Neural progenitor cell (in vitro differentiated cells): Measurements from ENCODE around the gene TNFRSF21. TPM values are rescaled to one million over a fixed set of nuclear protein-coding genes. Genes with fewer than 3 reads are reported as not detected.

ENCODE experiments used
- DNase-seq: peaks from one replicate; pipeline ENCODE4 v3.0.0-alpha.2; 2016; ENCODE audit warnings: low spot score
- H2AFZ ChIP-seq: fragments of 200-600 bp; sonication (generic); replicated peaks from 2 replicates; pipeline ENCODE4 v1.6.1; 2016; ENCODE audit warnings: antibody characterized with exemption
- H3F3A ChIP-seq: fragments of 200-600 bp; sonication (generic); 2 replicates; pipeline ENCODE4 v1.6.1; 2016; ENCODE audit warnings: antibody characterized with exemption, low read depth
- H3K27ac ChIP-seq: fragments of 200-600 bp; sonication (generic); 2 replicates; pipeline ENCODE4 v1.5.1; 2016; ENCODE audit warnings: mild to moderate bottlenecking
- H3K27me3 ChIP-seq: fragments of 200-600 bp; sonication (generic); 2 replicates; pipeline ENCODE4 v1.6.1; 2016; ENCODE audit warnings: mild to moderate bottlenecking, moderate library complexity
- H3K36me3 ChIP-seq: fragments of 200-600 bp; sonication (generic); 2 replicates; pipeline ENCODE4 v1.5.1; 2016
- H3K4me1 ChIP-seq: fragments of 200-600 bp; sonication (generic); 2 replicates; pipeline ENCODE4 v1.6.1; 2016; ENCODE audit warnings: mixed run types
- H3K4me2 ChIP-seq: fragments of 200-600 bp; sonication (generic); 2 replicates; pipeline ENCODE4 v1.6.1; 2016
- H3K4me3 ChIP-seq: fragments of 200-600 bp; sonication (generic); 2 replicates; pipeline ENCODE4 v1.5.1; 2016
- H3K79me2 ChIP-seq: fragments of 200-600 bp; sonication (generic); 2 replicates; pipeline ENCODE4 v1.6.1; 2016; ENCODE audit warnings: low read depth
- H3K9ac ChIP-seq: fragments of 200-600 bp; sonication (generic); 2 replicates; pipeline ENCODE4 v1.6.1; 2016
- H3K9me3 ChIP-seq: fragments of 200-600 bp; sonication (generic); 2 replicates; pipeline ENCODE4 v1.5.1; 2016; ENCODE audit warnings: low read depth
- H4K20me1 ChIP-seq: fragments of 200-600 bp; sonication (generic); 2 replicates; pipeline ENCODE4 v1.6.1; 2016; ENCODE audit warnings: low read depth
- H3K27ac Mint-ChIP-seq: 3 replicates; pipeline ENCODE4 v1.8.0; 2021; ENCODE audit warnings: mixed read lengths
- H3K27me3 Mint-ChIP-seq: 2 replicates; pipeline ENCODE4 v1.8.0; 2022; ENCODE audit warnings: low read depth, mild to moderate bottlenecking, inconsistent platforms, moderate library complexity, mixed read lengths; ENCODE audit not compliant: insufficient read depth
- H3K36me3 Mint-ChIP-seq: 3 replicates; pipeline ENCODE4 v1.8.0; 2021; ENCODE audit warnings: mixed read lengths
- H3K4me1 Mint-ChIP-seq: 3 replicates; pipeline ENCODE4 v1.8.0; 2021; ENCODE audit warnings: mixed read lengths
- H3K4me3 Mint-ChIP-seq: 3 replicates; pipeline ENCODE4 v1.8.0; 2021; ENCODE audit warnings: mild to moderate bottlenecking, moderate library complexity, mixed read lengths
- H3K9me3 Mint-ChIP-seq: 3 replicates; pipeline ENCODE4 v1.8.0; 2020; ENCODE audit warnings: mixed read lengths
- EZH2 ChIP-seq: fragments of 200-600 bp; sonication (generic); IDR thresholded peaks from 2 replicates; pipeline ENCODE4 v1.6.1; 2017; ENCODE audit warnings: antibody characterized with exemption, mild to moderate bottlenecking, moderate library complexity
- EZH2phosphoT487 ChIP-seq: fragments of 200-600 bp; sonication (generic); IDR thresholded peaks from 2 replicates; pipeline ENCODE4 v1.6.1; 2017; ENCODE audit warnings: antibody characterized with exemption
- total RNA-seq: library from RNA; depleted of rRNA; stranded (reverse); fragments of >200 nt; gene quantifications from 2 replicates; pipeline ENCODE4 v1.2.3, GENCODE V29; 2015; ENCODE audit warnings: low replicate concordance
- TF ChIP-seq, protein P1 (sequence below): fragments of 200-600 bp; sonication (generic); IDR thresholded peaks from 2 replicates; pipeline ENCODE4 v1.5.1; 2017; ENCODE audit warnings: antibody characterized with exemption, mild to moderate bottlenecking

Gene TNFRSF21
- total RNA-seq, 1 donor from 2014 or later = 16.9 TPM

DNA sequence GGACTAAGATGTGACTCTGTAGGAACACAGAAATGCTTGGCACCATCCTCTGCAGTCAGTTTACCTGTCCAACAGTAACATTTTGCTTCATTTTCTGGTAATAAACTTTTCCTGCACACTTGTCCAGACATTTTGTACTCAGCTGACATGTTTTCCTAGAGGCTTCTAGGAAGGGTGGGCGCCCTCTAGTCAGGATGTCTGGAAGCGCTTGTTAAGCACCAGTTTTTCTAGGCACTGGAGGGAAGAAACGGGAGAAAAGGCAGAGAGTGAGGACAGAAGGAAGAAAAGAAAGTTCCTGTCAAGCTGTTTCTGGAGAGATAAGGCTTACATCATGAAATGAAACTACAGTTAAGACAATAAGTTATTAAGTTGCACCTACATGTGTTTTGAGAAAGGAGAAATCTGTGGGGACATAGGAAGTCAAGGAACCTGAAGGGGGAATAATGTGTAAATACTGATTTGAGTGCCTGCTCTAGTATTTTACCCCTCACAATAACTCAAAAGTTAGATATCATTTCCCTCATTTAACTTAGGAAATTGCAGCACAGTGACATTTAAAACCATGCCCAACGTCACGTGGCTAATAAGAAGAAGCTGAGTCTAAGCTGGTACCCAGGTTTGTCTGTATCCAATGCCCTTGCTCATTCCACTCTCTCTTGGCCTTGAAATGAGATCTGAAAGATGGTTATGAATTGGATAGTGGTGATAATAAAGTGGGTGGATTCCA, 42.7 kb upstream of the TNFRSF21 start:
- Histone ChIP-seq H2AFZ (peak overlapping the region; percentile 80), H3K4me2 (no peak overlapping the region), H3K36me3 (no peaks in the 10 kb centered on the region), H3K4me3 (no peak overlapping the region), H3K27me3 (no peaks in the 10 kb centered on the region), H3K4me1 (no peaks in the 10 kb centered on the region), H3F3A (no peaks in the 10 kb centered on the region), H4K20me1 (no peaks in the 10 kb centered on the region), H3K79me2 (no peaks in the 10 kb centered on the region), H3K9ac (no peak overlapping the region), H3K27ac (no peak overlapping the region), H3K9me3 (no peaks in the 10 kb centered on the region)
- no peak overlapping the region for H3K4me3 Mint-ChIP-seq
- peak; percentile 16 for DNase-seq
- no peaks in the 10 kb centered on the region for H3K36me3 Mint-ChIP-seq
- TF ChIP-seq, protein P1, sequence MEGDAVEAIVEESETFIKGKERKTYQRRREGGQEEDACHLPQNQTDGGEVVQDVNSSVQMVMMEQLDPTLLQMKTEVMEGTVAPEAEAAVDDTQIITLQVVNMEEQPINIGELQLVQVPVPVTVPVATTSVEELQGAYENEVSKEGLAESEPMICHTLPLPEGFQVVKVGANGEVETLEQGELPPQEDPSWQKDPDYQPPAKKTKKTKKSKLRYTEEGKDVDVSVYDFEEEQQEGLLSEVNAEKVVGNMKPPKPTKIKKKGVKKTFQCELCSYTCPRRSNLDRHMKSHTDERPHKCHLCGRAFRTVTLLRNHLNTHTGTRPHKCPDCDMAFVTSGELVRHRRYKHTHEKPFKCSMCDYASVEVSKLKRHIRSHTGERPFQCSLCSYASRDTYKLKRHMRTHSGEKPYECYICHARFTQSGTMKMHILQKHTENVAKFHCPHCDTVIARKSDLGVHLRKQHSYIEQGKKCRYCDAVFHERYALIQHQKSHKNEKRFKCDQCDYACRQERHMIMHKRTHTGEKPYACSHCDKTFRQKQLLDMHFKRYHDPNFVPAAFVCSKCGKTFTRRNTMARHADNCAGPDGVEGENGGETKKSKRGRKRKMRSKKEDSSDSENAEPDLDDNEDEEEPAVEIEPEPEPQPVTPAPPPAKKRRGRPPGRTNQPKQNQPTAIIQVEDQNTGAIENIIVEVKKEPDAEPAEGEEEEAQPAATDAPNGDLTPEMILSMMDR = peak; percentile 51
- no peak for TF ChIP-seq EZH2phosphoT487
- TF ChIP-seq EZH2 = no peak
- H3K27ac Mint-ChIP-seq = no peak overlapping the region
- H3K9me3 Mint-ChIP-seq = no peaks in the 10 kb centered on the region
- peaks cover 5% of the 10 kb centered on the region for H3K27me3 Mint-ChIP-seq
- H3K4me1 Mint-ChIP-seq = no peaks in the 10 kb centered on the region

DNA sequence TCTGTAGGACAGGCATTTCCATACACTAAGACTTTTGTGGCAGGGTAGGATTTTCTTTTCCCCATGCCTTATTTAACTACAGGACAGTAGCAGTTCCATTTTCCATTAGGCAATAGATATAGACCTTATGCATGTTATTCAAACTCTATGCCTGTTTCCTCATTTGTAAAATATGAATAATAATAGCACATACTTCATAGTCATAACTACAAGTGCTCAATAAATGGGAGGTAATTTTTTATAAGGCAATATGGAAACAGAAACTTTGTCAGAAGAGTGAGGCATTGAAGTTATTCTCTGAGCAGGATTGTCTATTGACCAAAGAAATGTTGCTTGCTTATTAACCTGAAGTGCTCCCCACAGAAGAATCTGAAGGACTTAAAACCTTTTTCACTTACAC, 41.9 kb upstream of the TNFRSF21 start:
- Histone ChIP-seq H4K20me1 (no peaks in the 10 kb centered on the region), H3K4me3 (no peak overlapping the region), H3K27ac (no peak overlapping the region), H3K4me2 (no peak overlapping the region), H3K27me3 (no peaks in the 10 kb centered on the region), H2AFZ (peak overlapping the region; percentile 80), H3F3A (no peaks in the 10 kb centered on the region), H3K36me3 (no peaks in the 10 kb centered on the region), H3K9me3 (no peaks in the 10 kb centered on the region), H3K9ac (no peak overlapping the region), H3K79me2 (no peaks in the 10 kb centered on the region), H3K4me1 (no peaks in the 10 kb centered on the region)
- Mint-ChIP-seq H3K27ac (no peak overlapping the region), H3K4me1 (no peaks in the 10 kb centered on the region), H3K9me3 (no peaks in the 10 kb centered on the region), H3K4me3 (no peak overlapping the region), H3K27me3 (peaks cover 5% of the 10 kb centered on the region), H3K36me3 (no peaks in the 10 kb centered on the region)
- TF ChIP-seq, protein P1 = no peak
- TF ChIP-seq EZH2phosphoT487 (no peak), EZH2 (no peak)
- no peak for DNase-seq

DNA sequence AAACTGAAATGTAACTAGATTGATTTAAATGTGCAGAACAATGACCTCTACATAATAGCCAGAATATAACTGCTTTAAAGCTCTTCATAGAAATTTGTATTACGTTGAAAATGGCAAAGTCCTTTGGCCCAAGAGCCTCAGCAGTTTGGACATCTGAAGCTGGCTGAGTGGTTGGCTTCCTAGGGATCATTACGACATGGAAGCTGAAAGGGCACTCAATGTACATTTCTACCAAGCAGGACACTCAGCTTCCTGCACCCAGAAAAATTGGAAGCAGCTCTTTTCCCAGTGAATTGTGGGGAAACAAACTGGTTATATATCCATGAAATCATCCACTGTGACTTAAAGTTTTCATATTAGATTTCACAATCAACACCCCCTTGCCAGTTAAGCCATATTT, 40.2 kb upstream of the TNFRSF21 start:
- TF ChIP-seq, protein P1 = no peak
- TF ChIP-seq EZH2 (no peak), EZH2phosphoT487 (no peak)
- no peak overlapping the region for H3K27ac ChIP-seq
- DNase-seq = no peak
- H3K36me3 ChIP-seq = no peaks in the 10 kb centered on the region
- Mint-ChIP-seq H3K4me3 (no peak overlapping the region), H3K36me3 (no peaks in the 10 kb centered on the region), H3K4me1 (no peaks in the 10 kb centered on the region), H3K27ac (no peak overlapping the region), H3K9me3 (no peaks in the 10 kb centered on the region), H3K27me3 (peaks cover 5% of the 10 kb centered on the region)
- H3K79me2 ChIP-seq = no peaks in the 10 kb centered on the region
- H3K4me2 ChIP-seq = no peak overlapping the region
- H4K20me1 ChIP-seq = no peaks in the 10 kb centered on the region
- no peaks in the 10 kb centered on the region for H3K9me3 ChIP-seq
- H3F3A ChIP-seq = no peaks in the 10 kb centered on the region
- H3K4me1 ChIP-seq = no peaks in the 10 kb centered on the region
- H3K9ac ChIP-seq = no peak overlapping the region
- no peak overlapping the region for H2AFZ ChIP-seq
- no peak overlapping the region for H3K4me3 ChIP-seq
- no peaks in the 10 kb centered on the region for H3K27me3 ChIP-seq
